CD4-positive, alpha-beta T cell (primary cell): Measurements from ENCODE around the gene CAPSL. TPM values are rescaled to one million over a fixed set of nuclear protein-coding genes. Genes with fewer than 3 reads are reported as not detected.

Source experiments
- ATAC-seq: fragments of 200-7000 bp; cut with Tn5 transposase; one replicate; pipeline ENCODE4 v1.10.0; 2022; ENCODE audit warnings: mild to moderate bottlenecking; ENCODE audit not compliant: poor library complexity
- CTCF ChIA-PET: fragments of 350-600 bp; sonication (Branson Sonifier 250); formaldehyde crosslinking; loops from one replicate; lab custom pipeline; 2021; ENCODE audit warnings: antibody characterized with exemption, inconsistent platforms; lab: Charles Lee
- POLR2A ChIA-PET: fragments of 350-600 bp; sonication (Branson Sonifier 250); formaldehyde crosslinking; loops from one replicate; lab custom pipeline; 2021; ENCODE audit warnings: antibody characterized with exemption, inconsistent platforms; lab: Charles Lee
- DNase-seq, 14 experiments: peaks; one replicate each; pipeline ENCODE4 v3.0.0-alpha.2; 2013 to 2020; ENCODE audit warnings: mixed read lengths in 2 of 14
- H3K27ac ChIP-seq, 2 donors: one replicate each; pipeline versions ENCODE4 v1.5.1 to v1.7.0; 2013; ENCODE audit warnings: low read length in 2 of 2, low read depth in 1 of 2, mild to moderate bottlenecking in 1 of 2
- H3K27me3 ChIP-seq, 2 experiments: 1 replicate in 1 of 2; 2 replicates in 1 of 2; pipeline versions ENCODE4 v1.6.1 to v1.7.0; 2013; ENCODE audit warnings: low read length in 2 of 2, control low read depth in 1 of 2, mild to moderate bottlenecking in 1 of 2, moderate library complexity in 1 of 2; ENCODE audit not compliant: insufficient read depth in 2 of 2, control insufficient read depth in 1 of 2
- H3K36me3 ChIP-seq: one replicate; pipeline ENCODE4 v1.6.1; 2013; ENCODE audit warnings: low read length, control low read depth; ENCODE audit not compliant: insufficient read depth
- H3K4me1 ChIP-seq: one replicate; pipeline ENCODE4 v1.6.1; 2013; ENCODE audit warnings: low read length, control low read depth; ENCODE audit not compliant: insufficient read depth
- H3K4me3 ChIP-seq: one replicate; pipeline ENCODE4 v1.5.1; 2013; ENCODE audit warnings: mild to moderate bottlenecking, low read length, moderate library complexity
- H3K9me3 ChIP-seq, 2 experiments: 1 replicate in 1 of 2; 2 replicates in 1 of 2; pipeline versions ENCODE4 v1.6.1 to v1.7.0; 2013; ENCODE audit warnings: low read length in 2 of 2, mild to moderate bottlenecking in 2 of 2, control low read depth in 1 of 2, moderate library complexity in 1 of 2; ENCODE audit not compliant: control insufficient read depth in 1 of 2, insufficient read depth in 1 of 2
- H3K27ac Mint-ChIP-seq: one replicate; pipeline ENCODE4 v1.8.0; 2020; ENCODE audit warnings: mixed read lengths
- H3K27me3 Mint-ChIP-seq: one replicate; pipeline ENCODE4 v1.8.0; 2021; ENCODE audit warnings: mixed read lengths
- H3K36me3 Mint-ChIP-seq: one replicate; pipeline ENCODE4 v1.8.0; 2021; ENCODE audit warnings: low read depth, mixed read lengths
- H3K4me1 Mint-ChIP-seq: one replicate; pipeline ENCODE4 v1.8.0; 2021; ENCODE audit warnings: low read depth, mixed read lengths
- H3K4me3 Mint-ChIP-seq: one replicate; pipeline ENCODE4 v1.8.0; 2020; ENCODE audit warnings: mild to moderate bottlenecking, mixed read lengths
- H3K9me3 Mint-ChIP-seq: one replicate; pipeline ENCODE4 v1.8.0; 2020; ENCODE audit warnings: mixed read lengths
- intact Hi-C, 2 experiments: fragments of 100-400 bp; cut with DNase I in 1 of 2; cut with micrococcal nuclease in 1 of 2; formaldehyde crosslinking; loops; one replicate each; pipeline versions ENCODE4 v1.15.1 to v1.9.0; 2023 to 2025; cut with DNase I, micrococcal nuclease
- total RNA-seq, 174 experiments: library from RNA in 2 of 174; stranded (reverse) in 2 of 174; gene quantifications; one replicate each; pipeline ENCODE4 v1.2.3 and lab custom pipeline; 2021 to 2026
- TF ChIP-seq, protein P1 (sequence below): fragments of 200-600 bp; IDR thresholded peaks from one replicate; pipeline ENCODE4 v1.8.0; 2022; ENCODE audit warnings: antibody characterized with exemption, mild to moderate bottlenecking

Gene CAPSL
- total RNA-seq, 2 experiments from 2014 or later: not detected

DNA sequence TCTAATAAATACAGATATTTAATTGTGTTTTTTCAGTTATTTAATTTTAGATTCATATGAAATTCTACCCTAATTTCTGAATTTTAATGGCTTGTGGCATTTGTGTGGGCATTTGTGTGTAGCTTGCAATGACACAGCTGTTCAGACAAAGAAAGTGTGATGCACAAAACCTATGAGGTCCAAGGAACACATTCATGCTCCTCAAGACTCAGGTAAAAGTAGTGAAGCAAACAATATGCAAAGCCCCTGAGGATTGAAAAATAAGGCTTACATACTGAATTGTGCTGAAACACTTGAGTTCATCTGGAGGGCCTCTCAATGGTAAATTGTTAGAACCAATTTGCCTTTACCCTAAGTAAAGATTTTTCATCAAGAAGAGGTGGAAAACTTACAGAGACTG is 53.6 kb downstream of the CAPSL start:
- Histone ChIP-seq H3K4me3 (no peak overlapping the region), H3K36me3 (peaks cover under 1% of the 10 kb centered on the region), H3K4me1 (peaks cover 18% of the 10 kb centered on the region), H3K9me3 (peaks cover 0 to 5% of the 10 kb centered on the region in 2 experiments), H3K27me3 (no peaks in the 10 kb centered on the region), H3K27ac (no peak overlapping the region)
- TF ChIP-seq, protein P1, sequence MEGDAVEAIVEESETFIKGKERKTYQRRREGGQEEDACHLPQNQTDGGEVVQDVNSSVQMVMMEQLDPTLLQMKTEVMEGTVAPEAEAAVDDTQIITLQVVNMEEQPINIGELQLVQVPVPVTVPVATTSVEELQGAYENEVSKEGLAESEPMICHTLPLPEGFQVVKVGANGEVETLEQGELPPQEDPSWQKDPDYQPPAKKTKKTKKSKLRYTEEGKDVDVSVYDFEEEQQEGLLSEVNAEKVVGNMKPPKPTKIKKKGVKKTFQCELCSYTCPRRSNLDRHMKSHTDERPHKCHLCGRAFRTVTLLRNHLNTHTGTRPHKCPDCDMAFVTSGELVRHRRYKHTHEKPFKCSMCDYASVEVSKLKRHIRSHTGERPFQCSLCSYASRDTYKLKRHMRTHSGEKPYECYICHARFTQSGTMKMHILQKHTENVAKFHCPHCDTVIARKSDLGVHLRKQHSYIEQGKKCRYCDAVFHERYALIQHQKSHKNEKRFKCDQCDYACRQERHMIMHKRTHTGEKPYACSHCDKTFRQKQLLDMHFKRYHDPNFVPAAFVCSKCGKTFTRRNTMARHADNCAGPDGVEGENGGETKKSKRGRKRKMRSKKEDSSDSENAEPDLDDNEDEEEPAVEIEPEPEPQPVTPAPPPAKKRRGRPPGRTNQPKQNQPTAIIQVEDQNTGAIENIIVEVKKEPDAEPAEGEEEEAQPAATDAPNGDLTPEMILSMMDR: no peak
- H3K27ac Mint-ChIP-seq: peak overlapping the region; percentile 55
- H3K9me3 Mint-ChIP-seq: peaks cover 3% of the 10 kb centered on the region
- intact Hi-C loops: loop anchor here in 1 of 2 experiments (5.0 kb wide), 1 partner anchor 38 kb away; no protein-coding TSS in a partner anchor
- peaks cover 17% of the 10 kb centered on the region for H3K36me3 Mint-ChIP-seq
- DNase-seq (no peak), ATAC-seq (no peak)
- ChIA-PET CTCF (no interaction called here), POLR2A (interaction anchor here (0.7 to 2.1 kb wide), 17 partner anchors 9 to 969 kb away, joined by 3 to 19 read pairs (median 4); partner anchors contain the start of genes BRIX1, IL7R and RAD1)
- no peaks in the 10 kb centered on the region for H3K27me3 Mint-ChIP-seq
- H3K4me3 Mint-ChIP-seq: no peak overlapping the region
- peaks cover 50% of the 10 kb centered on the region for H3K4me1 Mint-ChIP-seq

DNA sequence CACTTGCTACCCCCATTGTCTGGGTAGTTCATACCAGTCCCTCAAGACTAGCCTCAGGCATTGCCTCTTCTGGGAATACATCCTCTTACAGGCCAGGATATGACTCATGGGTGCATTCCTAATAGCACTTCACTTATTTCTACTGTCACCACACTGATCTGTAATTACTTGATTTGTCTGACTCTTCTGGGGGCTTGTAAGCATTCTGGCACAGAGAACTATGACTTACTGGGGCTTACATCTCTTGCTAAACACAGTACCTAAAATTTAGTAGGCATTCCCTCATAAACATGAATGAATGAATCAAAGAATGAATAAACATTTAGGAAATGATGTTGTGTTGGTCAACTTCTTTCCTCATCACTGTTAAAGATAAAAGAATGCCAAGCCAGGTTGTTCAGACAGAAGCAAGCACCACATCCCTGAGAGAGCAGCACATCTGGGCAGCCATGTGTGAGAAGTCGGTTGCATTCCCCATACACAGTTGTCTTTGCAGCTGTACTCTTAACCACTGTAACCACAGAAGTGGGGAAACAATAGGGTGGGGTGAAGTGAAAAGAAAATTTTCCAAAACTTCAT is 54.1 kb downstream of the CAPSL start:
- TF ChIP-seq, protein P1: no peak
- no peaks in the 10 kb centered on the region for H3K27me3 ChIP-seq
- peak overlapping the region; percentile 55 for H3K27ac Mint-ChIP-seq
- peaks cover 3% of the 10 kb centered on the region for H3K9me3 Mint-ChIP-seq
- H3K36me3 ChIP-seq: peaks cover 5% of the 10 kb centered on the region
- peaks cover 22% of the 10 kb centered on the region for H3K36me3 Mint-ChIP-seq
- ChIA-PET POLR2A (interaction anchor here (0.7 to 5.9 kb wide), 15 partner anchors 9 to 969 kb away, joined by 3 to 73 read pairs (median 4); partner anchors contain the start of genes BRIX1, IL7R and RAD1), CTCF (no interaction called here)
- H3K27me3 Mint-ChIP-seq: no peaks in the 10 kb centered on the region
- peak; percentile 27 for ATAC-seq
- H3K4me1 Mint-ChIP-seq: peaks cover 55% of the 10 kb centered on the region
- H3K27ac ChIP-seq: no peak overlapping the region
- no peak overlapping the region for H3K4me3 Mint-ChIP-seq
- peak in 2 of 14 experiments; percentile 50 to 51 for DNase-seq
- H3K9me3 ChIP-seq: peaks cover 0 to 5% of the 10 kb centered on the region in 2 experiments
- H3K4me3 ChIP-seq: no peak overlapping the region
- intact Hi-C loops: loop anchor here in 1 of 2 experiments (5.0 kb wide), 1 partner anchor 38 kb away; no protein-coding TSS in a partner anchor
- H3K4me1 ChIP-seq: peaks cover 20% of the 10 kb centered on the region

DNA sequence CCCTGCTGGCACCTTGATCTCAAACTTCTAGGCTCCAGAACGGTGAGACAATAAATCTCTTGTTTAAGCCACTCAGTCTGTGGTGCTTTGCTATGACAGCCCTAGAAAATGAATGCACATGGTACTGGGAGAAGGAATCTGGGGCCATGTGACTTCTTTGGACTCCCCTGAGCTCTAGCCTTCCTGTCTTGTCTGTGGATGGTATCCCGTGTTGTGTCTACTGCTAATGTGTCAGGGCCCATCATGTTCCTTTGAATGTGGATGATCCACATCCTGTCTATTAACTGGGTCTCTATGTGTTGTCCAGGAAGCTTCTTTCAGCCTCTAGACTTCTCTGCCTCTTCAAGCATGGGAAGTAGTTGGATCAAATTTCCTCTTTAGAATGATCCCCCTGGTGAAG is 56.7 kb downstream of the CAPSL start:
- H3K4me3 Mint-ChIP-seq: no peak overlapping the region
- ATAC-seq (peak; percentile 22), DNase-seq (peak in 1 of 14 experiments; percentile 44)
- Histone ChIP-seq H3K4me3 (no peak overlapping the region), H3K9me3 (peaks cover 0 to 5% of the 10 kb centered on the region in 2 experiments), H3K27ac (no peak overlapping the region), H3K36me3 (peaks cover 30% of the 10 kb centered on the region), H3K27me3 (no peaks in the 10 kb centered on the region), H3K4me1 (peaks cover 33% of the 10 kb centered on the region)
- TF ChIP-seq, protein P1: no peak
- intact Hi-C loops: loop anchor here in 1 of 2 experiments (5.0 kb wide), 1 partner anchor 41 kb away; no protein-coding TSS in a partner anchor
- peaks cover 78% of the 10 kb centered on the region for H3K4me1 Mint-ChIP-seq
- ChIA-PET POLR2A (interaction anchor here (0.6 to 5.9 kb wide), 32 partner anchors 8 to 264 kb away, joined by 3 to 104 read pairs (median 6); partner anchors contain the start of genes IL7R and SPEF2), CTCF (interaction anchor here (0.7 to 4.7 kb wide), 4 partner anchors 43 to 231 kb away, joined by 3 to 20 read pairs (median 5); no protein-coding TSS in a partner anchor)
- peaks cover 9% of the 10 kb centered on the region for H3K9me3 Mint-ChIP-seq
- peaks cover 47% of the 10 kb centered on the region for H3K36me3 Mint-ChIP-seq
- no peaks in the 10 kb centered on the region for H3K27me3 Mint-ChIP-seq
- peak overlapping the region; percentile 65 for H3K27ac Mint-ChIP-seq
